ENCODE measurements around the gene VKORC1.
A peak's percentile ranks its signal among the peaks of the same experiment; 100 is the strongest.

Gene VKORC1

GRCh38 chr16:31094424-31095120, at the start of gene VKORC1:
TSS of gene VKORC1 (minus strand) at chr16:31094797. CDS start at chr16:31094729, 68 bp downstream.
- Histone ChIP-seq H3K27ac (ENCODE audit: poor library complexity, severe bottlenecking) (peak within 1 kb of the TSS; percentile 81), H3K4me3 (ENCODE audit: severe bottlenecking) (peak within 1 kb of the TSS; percentile 66), H3K4me1 (ENCODE audit: insufficient read depth, poor library complexity, severe bottlenecking) (no peaks in the 10 kb centered on the region), H3K9me3 (ENCODE audit: severe bottlenecking) (no peaks in the 10 kb centered on the region), H3K27me3 (ENCODE audit: insufficient read depth, poor library complexity, severe bottlenecking) (no peaks in the 10 kb centered on the region), H3K36me3 (ENCODE audit: low read depth) (peaks cover 24% of the 10 kb centered on the region)
- TF ChIP-seq CTCF (IDR thresholded peaks at IDR 0.05; ENCODE audit: poor library complexity, severe bottlenecking), result no peak
- DNase-seq (ENCODE audit: low spot score) (peak; percentile 98), ATAC-seq (ENCODE audit: low read depth) (peak; percentile 95)

- no peaks in the 10 kb centered on the region for H3K27me3 ChIP-seq (ENCODE audit: insufficient read depth, poor library complexity, severe bottlenecking)
- H3K4me3 ChIP-seq (ENCODE audit: severe bottlenecking), result no peak overlapping the region
- no peak overlapping the region for H3K27ac ChIP-seq (ENCODE audit: poor library complexity, severe bottlenecking)
- ATAC-seq (ENCODE audit: low read depth) (no peak), DNase-seq (ENCODE audit: low spot score) (no peak)
- H3K9me3 ChIP-seq (ENCODE audit: severe bottlenecking), result no peaks in the 10 kb centered on the region
- peaks cover 19% of the 10 kb centered on the region for H3K4me1 ChIP-seq (ENCODE audit: insufficient read depth, poor library complexity, severe bottlenecking)
- no peak for TF ChIP-seq CTCF (IDR thresholded peaks at IDR 0.05; ENCODE audit: poor library complexity, severe bottlenecking)
- H3K36me3 ChIP-seq (ENCODE audit: low read depth), result no peaks in the 10 kb centered on the region
Observed at GRCh38 chr16:31143694-31144148, 49.1 kb upstream of the VKORC1 start.

GRCh38 chr16:31143011-31143693, 48.6 kb upstream of the VKORC1 start:
- ATAC-seq (ENCODE audit: low read depth) (no peak), DNase-seq (ENCODE audit: low spot score) (no peak)
- Histone ChIP-seq H3K4me3 (ENCODE audit: severe bottlenecking) (peak overlapping the region; percentile 27), H3K4me1 (ENCODE audit: insufficient read depth, poor library complexity, severe bottlenecking) (peaks cover 23% of the 10 kb centered on the region), H3K9me3 (ENCODE audit: severe bottlenecking) (no peaks in the 10 kb centered on the region), H3K27me3 (ENCODE audit: insufficient read depth, poor library complexity, severe bottlenecking) (no peaks in the 10 kb centered on the region), H3K27ac (ENCODE audit: poor library complexity, severe bottlenecking) (peak overlapping the region; percentile 84), H3K36me3 (ENCODE audit: low read depth) (no peaks in the 10 kb centered on the region)
- no peak for TF ChIP-seq CTCF (IDR thresholded peaks at IDR 0.05; ENCODE audit: poor library complexity, severe bottlenecking)

GRCh38 chr16:31142109-31143010, 47.8 kb upstream of the VKORC1 start:
- TF ChIP-seq CTCF (IDR thresholded peaks at IDR 0.05; ENCODE audit: poor library complexity, severe bottlenecking), result peak; percentile 97
- DNase-seq (ENCODE audit: low spot score) (peak; percentile 98), ATAC-seq (ENCODE audit: low read depth) (peak; percentile 66)
- H3K36me3 ChIP-seq (ENCODE audit: low read depth), result no peaks in the 10 kb centered on the region
- peaks cover 26% of the 10 kb centered on the region for H3K4me1 ChIP-seq (ENCODE audit: insufficient read depth, poor library complexity, severe bottlenecking)
- peak overlapping the region; percentile 84 for H3K27ac ChIP-seq (ENCODE audit: poor library complexity, severe bottlenecking)
- no peaks in the 10 kb centered on the region for H3K27me3 ChIP-seq (ENCODE audit: insufficient read depth, poor library complexity, severe bottlenecking)
- H3K4me3 ChIP-seq (ENCODE audit: severe bottlenecking), result peak overlapping the region; percentile 27
- H3K9me3 ChIP-seq (ENCODE audit: severe bottlenecking), result no peaks in the 10 kb centered on the region
